Panc1 (cell line): ENCODE results near the gene TMCO4. TPM values are rescaled to one million over a fixed set of nuclear protein-coding genes. Genes with fewer than 3 reads are reported as not detected.

Experiments
- ATAC-seq: fragments of 200-7000 bp; cut with Tn5 transposase; 2 replicates; pipeline ENCODE4 v1.9.1; 2020; ENCODE audit warnings: mild to moderate bottlenecking, moderate library complexity
- BruUV-seq: library from RNA; stranded (reverse); fragments of 400-500 nt; replicated peaks from 2 replicates; lab custom pipeline; 2021; lab: Mats Ljungman, UMichigan
- CTCF ChIA-PET: fragments of 300-600 bp; sonication (Branson Sonifier 250); formaldehyde crosslinking; loops from one replicate; lab custom pipeline; 2022; ENCODE audit warnings: antibody characterized with exemption; lab: Charles Lee
- POLR2A ChIA-PET: fragments of 300-600 bp; sonication (Branson Sonifier 250); formaldehyde crosslinking; loops from one replicate; lab custom pipeline; 2022; ENCODE audit warnings: antibody characterized with exemption; lab: Charles Lee
- DNase-seq: peaks from one replicate; pipeline ENCODE4 v3.0.0-alpha.2; 2010; ENCODE audit warnings: low read depth, low spot score
- H3K27ac ChIP-seq: 2 replicates; pipeline ENCODE4 v1.5.1; 2011; ENCODE audit warnings: mild to moderate bottlenecking, low read length, inconsistent platforms
- H3K27me3 ChIP-seq: fragments of 200-500 bp; sonication (Bioruptor generic); 2 replicates; pipeline ENCODE4 v1.6.0; 2014; ENCODE audit warnings: low read length, inconsistent platforms; ENCODE audit not compliant: control insufficient read depth, insufficient read depth
- H3K36me3 ChIP-seq: fragments of 200-500 bp; sonication (Bioruptor generic); 2 replicates; pipeline ENCODE4 v1.5.1; 2014; ENCODE audit warnings: inconsistent platforms, mild to moderate bottlenecking, low read length, moderate library complexity; ENCODE audit not compliant: control insufficient read depth, insufficient read depth
- H3K4me1 ChIP-seq: 2 replicates; pipeline ENCODE4 v1.5.1; 2011; ENCODE audit warnings: inconsistent platforms, mild to moderate bottlenecking, low read length, moderate library complexity; ENCODE audit not compliant: control insufficient read depth, insufficient read depth
- H3K4me3 ChIP-seq, 2 experiments: 2 replicates each; pipeline ENCODE4 v1.5.1; 2011 to 2012; ENCODE audit warnings: low read depth in 2 of 2, low read length in 2 of 2, mild to moderate bottlenecking in 2 of 2, inconsistent platforms in 1 of 2, moderate library complexity in 1 of 2
- H3K9me3 ChIP-seq: fragments of 200-500 bp; sonication (Bioruptor generic); 2 replicates; pipeline ENCODE4 v1.5.1; 2014; ENCODE audit warnings: low read depth, mild to moderate bottlenecking, inconsistent platforms, low read length, moderate library complexity; ENCODE audit not compliant: control insufficient read depth, insufficient read depth
- POLR2AphosphoS5 ChIP-seq: IDR thresholded peaks from 2 replicates; pipeline ENCODE4 v1.6.1; 2012; ENCODE audit warnings: mild to moderate bottlenecking, low read depth, low read length, moderate library complexity
- REST ChIP-seq, 2 experiments: IDR thresholded peaks; 2 replicates each; pipeline ENCODE4 v1.6.1; 2011 to 2012; ENCODE audit warnings: low read depth in 2 of 2, control low read depth in 1 of 2, low read length in 1 of 2, mild to moderate bottlenecking in 1 of 2, moderate library complexity in 1 of 2; ENCODE audit not compliant: insufficient read depth in 1 of 2
- SIN3A ChIP-seq: IDR thresholded peaks from 2 replicates; pipeline ENCODE4 v1.6.1; 2012; ENCODE audit warnings: low read depth, mild to moderate bottlenecking, low read length, moderate library complexity, borderline replicate concordance; ENCODE audit not compliant: insufficient read depth
- TCF7L2 ChIP-seq: IDR thresholded peaks from 2 replicates; pipeline ENCODE4 v1.6.1; 2011; ENCODE audit warnings: mild to moderate bottlenecking, low read depth, low read length, inconsistent platforms
- in situ Hi-C: cut with HindIII; loops from 2 replicates; pipeline ENCODE4 v1.10.0; 2016; ENCODE audit warnings: low sequenced_read_pairs, low pct_unique_long_range_greater_than_20kb
- intact Hi-C: fragments of 100-400 bp; cut with micrococcal nuclease; formaldehyde crosslinking; loops from one replicate; pipeline ENCODE4 v1.10.0; 2022; ENCODE audit not compliant: unreplicated experiment
- total RNA-seq: library from RNA; stranded (reverse); gene quantifications from one replicate; pipeline ENCODE4 v1.2.1, GENCODE V29; 2021; ENCODE audit not compliant: unreplicated experiment
- TF ChIP-seq, protein P1 (sequence below): fragments of 450-650 bp; IDR thresholded peaks from 2 replicates; pipeline ENCODE4 v1.5.1; 2017; ENCODE audit warnings: mild to moderate bottlenecking

The TMCO4 gene
- total RNA-seq, 1 experiment from 2014 or later, result 13.2 TPM

DNA sequence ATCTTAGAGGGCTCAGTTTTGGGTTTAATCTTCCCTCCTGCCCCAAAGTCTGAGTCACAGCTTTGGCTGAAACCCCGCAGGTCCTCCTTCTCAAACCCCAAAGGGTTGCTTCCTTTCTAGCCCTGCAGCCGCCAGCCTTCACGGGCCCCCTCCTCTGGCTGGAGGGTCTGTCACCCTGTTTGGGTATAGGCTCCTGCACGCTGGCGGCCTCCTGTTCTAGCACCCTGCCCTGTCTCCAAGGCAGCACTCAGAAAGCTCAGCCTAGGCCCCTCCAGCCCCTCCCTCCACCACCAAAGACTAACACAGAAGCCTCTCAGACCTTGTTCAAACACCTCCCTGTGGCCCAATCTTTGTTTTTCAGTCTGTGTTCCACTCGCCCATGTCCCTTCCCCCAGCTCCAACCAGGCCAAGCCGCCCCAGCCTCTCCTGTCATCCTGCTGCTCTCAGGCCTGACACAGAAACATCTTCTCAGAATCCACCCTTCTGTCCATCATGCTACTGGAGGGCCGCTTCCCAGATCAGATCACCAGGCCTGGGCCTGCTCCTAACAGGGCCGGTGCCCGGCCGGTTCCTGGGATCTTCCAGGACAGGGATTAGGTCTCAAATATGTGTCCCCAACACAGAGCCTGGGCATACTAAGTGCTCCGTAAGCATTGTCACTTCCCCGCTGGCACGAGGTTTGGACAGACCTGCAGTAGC is 99.5 kb downstream of the TMCO4 start:
- in situ Hi-C loops, result no loop called here
- H3K9me3 ChIP-seq, result no peaks in the 10 kb centered on the region
- H3K27me3 ChIP-seq, result no peaks in the 10 kb centered on the region
- H3K4me3 ChIP-seq, result no peak overlapping the region
- H3K4me1 ChIP-seq, result no peaks in the 10 kb centered on the region
- TF ChIP-seq, protein P1, sequence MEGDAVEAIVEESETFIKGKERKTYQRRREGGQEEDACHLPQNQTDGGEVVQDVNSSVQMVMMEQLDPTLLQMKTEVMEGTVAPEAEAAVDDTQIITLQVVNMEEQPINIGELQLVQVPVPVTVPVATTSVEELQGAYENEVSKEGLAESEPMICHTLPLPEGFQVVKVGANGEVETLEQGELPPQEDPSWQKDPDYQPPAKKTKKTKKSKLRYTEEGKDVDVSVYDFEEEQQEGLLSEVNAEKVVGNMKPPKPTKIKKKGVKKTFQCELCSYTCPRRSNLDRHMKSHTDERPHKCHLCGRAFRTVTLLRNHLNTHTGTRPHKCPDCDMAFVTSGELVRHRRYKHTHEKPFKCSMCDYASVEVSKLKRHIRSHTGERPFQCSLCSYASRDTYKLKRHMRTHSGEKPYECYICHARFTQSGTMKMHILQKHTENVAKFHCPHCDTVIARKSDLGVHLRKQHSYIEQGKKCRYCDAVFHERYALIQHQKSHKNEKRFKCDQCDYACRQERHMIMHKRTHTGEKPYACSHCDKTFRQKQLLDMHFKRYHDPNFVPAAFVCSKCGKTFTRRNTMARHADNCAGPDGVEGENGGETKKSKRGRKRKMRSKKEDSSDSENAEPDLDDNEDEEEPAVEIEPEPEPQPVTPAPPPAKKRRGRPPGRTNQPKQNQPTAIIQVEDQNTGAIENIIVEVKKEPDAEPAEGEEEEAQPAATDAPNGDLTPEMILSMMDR, result no peak
- TF ChIP-seq REST (IDR thresholded peaks at IDR 0.05; ENCODE audit: insufficient read depth in 1 of 2, low read depth in 2 of 2, low read length in 1 of 2) (no peak), TCF7L2 (no peak), SIN3A (no peak), POLR2AphosphoS5 (no peak)
- intact Hi-C loops, result no loop called here
- no peak for DNase-seq
- no peak for ATAC-seq
- H3K27ac ChIP-seq, result no peak overlapping the region
- ChIA-PET CTCF (no interaction called here), POLR2A (no interaction called here)
- no peaks in the 10 kb centered on the region for H3K36me3 ChIP-seq
- no TSS peak for BruUV-seq

- intact Hi-C loops (no loop called here), in situ Hi-C loops (no loop called here)
- POLR2A ChIA-PET, result no interaction called here
These were observed 101.5 kb downstream of the TMCO4 start for GRCh38 chr1:19698181-19698580.

More at GRCh38 chr1:19698181-19698580, 101.5 kb downstream of the TMCO4 start:
- DNase-seq (no peak), ATAC-seq (no peak)
- Histone ChIP-seq H3K4me1 (no peaks in the 10 kb centered on the region), H3K27ac (no peak overlapping the region), H3K4me3 (no peak overlapping the region), H3K9me3 (no peaks in the 10 kb centered on the region), H3K36me3 (no peaks in the 10 kb centered on the region), H3K27me3 (no peaks in the 10 kb centered on the region)
- TF ChIP-seq POLR2AphosphoS5 (no peak), REST (IDR thresholded peaks at IDR 0.05; ENCODE audit: insufficient read depth in 1 of 2, low read depth in 2 of 2, low read length in 1 of 2) (no peak), SIN3A (no peak), TCF7L2 (no peak)
- TF ChIP-seq, protein P1, result no peak
- CTCF ChIA-PET, result no interaction called here
- no TSS peak for BruUV-seq
